Measurements from ENCODE around the gene FRMD6.

GRCh38 chr14:51726166-51726899 lies 74.6 kb downstream of the FRMD6 start:
- TF ChIP-seq POLR2A (IDR thresholded peaks at IDR 0.05; ENCODE audit: low read depth, low read length) (no peak), TAF1 (IDR thresholded peaks at IDR 0.05; ENCODE audit: borderline replicate concordance, low read depth, low read length) (no peak), POLR2AphosphoS5 (IDR thresholded peaks at IDR 0.05; ENCODE audit: low read depth, low read length) (no peak)

Data from GM12892 (cell line).